Measurements from ENCODE around the gene DNASE1.
A peak's percentile ranks its signal among the peaks of the same experiment; 100 is the strongest.

DNASE1 gene

DNA sequence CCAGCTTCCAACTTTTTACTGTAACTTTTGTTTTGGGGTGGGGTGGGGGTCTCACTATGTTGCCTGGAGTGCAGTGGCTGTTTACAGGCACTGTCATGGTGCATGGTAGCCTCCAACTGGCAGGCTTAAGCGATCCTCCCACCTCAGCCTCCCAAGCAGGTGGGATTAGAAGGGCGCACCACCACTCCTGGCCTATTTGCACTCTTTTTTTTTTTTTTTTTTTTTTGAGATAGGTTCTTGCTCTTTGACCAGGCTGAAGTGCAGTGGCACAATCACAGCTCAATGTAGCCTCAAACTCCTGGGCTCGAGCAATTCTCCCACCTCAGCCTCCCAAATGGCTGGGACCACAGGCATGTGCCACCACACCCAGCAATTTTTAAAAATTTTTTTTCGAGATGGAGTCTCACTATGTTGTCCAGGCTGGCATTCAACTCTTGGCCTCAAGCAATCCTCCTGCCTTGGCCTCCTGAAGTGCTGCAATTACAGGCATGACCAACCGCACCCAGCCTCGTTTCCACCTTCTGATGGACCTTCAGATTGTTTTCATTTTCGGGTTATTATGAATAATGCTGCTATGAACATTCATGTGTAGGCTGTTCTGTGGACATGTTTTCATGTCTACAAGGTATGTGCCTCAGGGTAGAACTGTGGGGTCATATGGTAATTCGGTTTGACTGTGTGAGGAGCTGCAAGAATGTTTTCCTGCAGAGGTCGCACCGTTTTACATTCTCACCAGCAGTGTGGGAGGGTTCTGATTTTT lies 51.9 kb downstream of the DNASE1 start:
- H3K4me1 ChIP-seq (ENCODE audit: control insufficient read depth, insufficient read depth, low read depth, low read length): no peaks in the 10 kb centered on the region
- no peak overlapping the region for H3K27ac ChIP-seq (ENCODE audit: low read length, poor library complexity, severe bottlenecking)
- H2AFZ ChIP-seq (ENCODE audit: low read depth, low read length): no peak overlapping the region
- H2AK5ac ChIP-seq (ENCODE audit: low read length, severe bottlenecking): no peak overlapping the region
- H4K8ac ChIP-seq (ENCODE audit: low read length): no peak overlapping the region
- H2BK120ac ChIP-seq (ENCODE audit: low read depth, low read length): no peak overlapping the region
- H3K27me3 ChIP-seq (ENCODE audit: control insufficient read depth in 1 of 2, insufficient read depth in 1 of 2, low read length in 2 of 2): no peaks in the 10 kb centered on the region
- peaks cover 0 to 11% of the 10 kb centered on the region in 2 experiments for H3K36me3 ChIP-seq (ENCODE audit: control insufficient read depth in 1 of 2, insufficient read depth in 2 of 2, low read depth in 1 of 2, low read length in 2 of 2)
- no peak overlapping the region for H3K18ac ChIP-seq (ENCODE audit: low read depth in 1 of 2, low read length in 2 of 2)
- DNase-seq: no peak
- no peak overlapping the region for H3K4me2 ChIP-seq (ENCODE audit: low read length, poor library complexity, severe bottlenecking)
- H3K9ac ChIP-seq (ENCODE audit: low read length): no peak overlapping the region
- no peak overlapping the region for H2BK15ac ChIP-seq (ENCODE audit: low read depth, poor library complexity, severe bottlenecking)
- H3K4ac ChIP-seq (ENCODE audit: low read depth in 1 of 2, low read length in 2 of 2): no peak overlapping the region
- H3K79me1 ChIP-seq (replicated peaks; ENCODE audit: low read length, poor library complexity, severe bottlenecking): peaks cover 24% of the 10 kb centered on the region
- H4K91ac ChIP-seq (ENCODE audit: low read length): no peak overlapping the region
- H2BK12ac ChIP-seq (ENCODE audit: low read length in 2 of 2): no peak overlapping the region
- no peak overlapping the region for H3K14ac ChIP-seq (ENCODE audit: low read length in 2 of 2)
- H2BK5ac ChIP-seq (ENCODE audit: low read depth, low read length, poor library complexity, severe bottlenecking): no peak overlapping the region
- WGBS: 98% methylated on average over 8 of the region's 10 CpGs
- H3K9me3 ChIP-seq (ENCODE audit: control insufficient read depth, low read length): no peaks in the 10 kb centered on the region
- H3K4me3 ChIP-seq (ENCODE audit: insufficient read depth in 1 of 2, low read depth in 1 of 2, low read length in 2 of 2): peak overlapping the region in 1 of 2 experiments; percentile 22
- no peak overlapping the region for H3K23ac ChIP-seq (ENCODE audit: low read length in 2 of 2)
